ENCODE results near the gene PLEKHH1. TPM values are rescaled to one million over a fixed set of nuclear protein-coding genes. Genes with fewer than 3 reads are reported as not detected.
A peak's percentile ranks its signal among the peaks of the same experiment; 100 is the strongest.

The PLEKHH1 gene
- total RNA-seq, 4 donors from 2014 or later, result 0.75 to 3.4 (median 2.5) TPM

DNA sequence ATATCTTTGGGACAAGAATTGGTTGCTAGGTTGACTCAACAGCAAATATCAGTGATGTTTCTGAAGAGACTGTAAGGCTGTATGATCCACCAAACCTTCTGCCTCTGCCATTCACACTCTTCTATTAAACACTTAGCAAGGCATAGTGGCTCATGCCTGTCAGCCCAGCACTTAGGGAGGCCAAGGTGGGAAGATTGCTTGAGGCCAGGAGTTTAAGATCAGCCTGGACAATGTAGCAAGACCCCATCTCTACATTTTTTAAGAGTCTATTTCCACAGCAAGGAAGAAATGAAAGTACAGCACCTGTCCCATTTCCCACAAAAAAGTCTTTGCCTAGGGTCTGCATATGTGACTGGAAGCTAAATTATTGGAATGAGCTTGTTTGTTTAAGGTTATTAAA lies 94.4 kb downstream of the PLEKHH1 start:
- Histone ChIP-seq H3K27me3 (no peaks in the 10 kb centered on the region), H3K36me3 (peaks cover 0 to 14% of the 10 kb centered on the region in 2 donors), H3K9me3 (no peaks in the 10 kb centered on the region), H3K4me3 (no peak overlapping the region), H3K27ac (peak overlapping the region in 1 of 4 donors; percentile 51), H3K4me1 (peaks cover 13 to 16% of the 10 kb centered on the region in 2 donors)
- ATAC-seq (no peak), DNase-seq (no peak)
- intact Hi-C loops (cut with DNase I; ENCODE audit: low total_unique reads) (no loop called here), in situ Hi-C loops (cut with MboI; ENCODE audit: low sequenced_read_pairs in 4 of 4) (no loop called here)
- no peak for TF ChIP-seq POLR2A (IDR thresholded peaks at IDR 0.05)
- TF ChIP-seq, protein P1, sequence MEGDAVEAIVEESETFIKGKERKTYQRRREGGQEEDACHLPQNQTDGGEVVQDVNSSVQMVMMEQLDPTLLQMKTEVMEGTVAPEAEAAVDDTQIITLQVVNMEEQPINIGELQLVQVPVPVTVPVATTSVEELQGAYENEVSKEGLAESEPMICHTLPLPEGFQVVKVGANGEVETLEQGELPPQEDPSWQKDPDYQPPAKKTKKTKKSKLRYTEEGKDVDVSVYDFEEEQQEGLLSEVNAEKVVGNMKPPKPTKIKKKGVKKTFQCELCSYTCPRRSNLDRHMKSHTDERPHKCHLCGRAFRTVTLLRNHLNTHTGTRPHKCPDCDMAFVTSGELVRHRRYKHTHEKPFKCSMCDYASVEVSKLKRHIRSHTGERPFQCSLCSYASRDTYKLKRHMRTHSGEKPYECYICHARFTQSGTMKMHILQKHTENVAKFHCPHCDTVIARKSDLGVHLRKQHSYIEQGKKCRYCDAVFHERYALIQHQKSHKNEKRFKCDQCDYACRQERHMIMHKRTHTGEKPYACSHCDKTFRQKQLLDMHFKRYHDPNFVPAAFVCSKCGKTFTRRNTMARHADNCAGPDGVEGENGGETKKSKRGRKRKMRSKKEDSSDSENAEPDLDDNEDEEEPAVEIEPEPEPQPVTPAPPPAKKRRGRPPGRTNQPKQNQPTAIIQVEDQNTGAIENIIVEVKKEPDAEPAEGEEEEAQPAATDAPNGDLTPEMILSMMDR (IDR thresholded peaks at IDR 0.05 in 4 of 5, conservative IDR thresholded peaks at IDR 0.05 in 1 of 5), result no peak

DNA sequence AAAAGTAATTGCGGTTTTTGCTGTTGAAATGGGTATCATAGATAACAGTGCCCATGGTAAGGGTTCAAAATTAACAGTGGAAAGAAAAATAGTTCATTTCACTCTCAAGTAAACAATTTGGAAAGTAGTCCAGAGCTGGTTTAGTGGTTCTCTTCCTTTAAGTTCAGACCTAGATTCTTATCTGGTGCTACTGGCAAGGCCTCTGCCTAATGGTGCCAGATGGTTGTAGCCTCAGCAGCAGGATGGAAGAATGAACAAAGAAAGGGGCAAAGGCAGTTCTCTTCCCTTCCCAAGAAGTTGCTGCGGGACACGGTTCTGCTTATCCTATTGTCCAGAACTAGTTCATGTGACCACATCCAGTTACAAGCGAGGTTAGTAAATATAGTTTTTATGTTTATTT lies 97.1 kb downstream of the PLEKHH1 start:
- H3K36me3 ChIP-seq, result peaks cover 0 to 15% of the 10 kb centered on the region in 2 donors
- DNase-seq, result no peak
- no peak for TF ChIP-seq POLR2A (IDR thresholded peaks at IDR 0.05)
- TF ChIP-seq, protein P1 (IDR thresholded peaks at IDR 0.05 in 4 of 5, conservative IDR thresholded peaks at IDR 0.05 in 1 of 5), result no peak
- H3K27ac ChIP-seq, result peak overlapping the region in 1 of 4 donors; percentile 36
- H3K4me3 ChIP-seq, result no peak overlapping the region
- in situ Hi-C loops (cut with MboI; ENCODE audit: low sequenced_read_pairs in 4 of 4) (no loop called here), intact Hi-C loops (cut with DNase I; ENCODE audit: low total_unique reads) (no loop called here)
- no peaks in the 10 kb centered on the region for H3K9me3 ChIP-seq
- H3K4me1 ChIP-seq, result peaks cover 0 to 10% of the 10 kb centered on the region in 2 donors
- no peaks in the 10 kb centered on the region for H3K27me3 ChIP-seq
- ATAC-seq, result no peak

DNA sequence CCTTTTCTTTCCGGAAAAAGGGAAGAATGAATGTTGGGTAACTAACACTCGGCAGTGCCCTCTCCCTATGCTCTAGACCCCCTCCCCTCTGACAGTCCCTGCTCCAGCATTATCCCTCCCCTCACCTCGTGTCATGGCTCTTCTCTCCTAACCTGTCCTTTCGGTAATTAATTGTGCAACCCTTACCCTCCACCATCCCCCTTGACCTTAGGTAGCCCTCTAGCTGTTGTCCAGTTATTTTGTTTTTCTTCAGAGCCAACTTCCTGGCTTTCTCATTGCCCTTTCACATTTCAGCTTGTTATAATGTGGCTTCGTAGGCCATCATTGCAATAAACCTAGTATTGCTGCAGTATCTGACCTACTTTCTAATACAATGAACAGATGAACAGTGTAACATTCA lies 97.8 kb downstream of the PLEKHH1 start:
- TF ChIP-seq, protein P1 (IDR thresholded peaks at IDR 0.05 in 4 of 5, conservative IDR thresholded peaks at IDR 0.05 in 1 of 5), result no peak
- TF ChIP-seq POLR2A (IDR thresholded peaks at IDR 0.05), result no peak

DNA sequence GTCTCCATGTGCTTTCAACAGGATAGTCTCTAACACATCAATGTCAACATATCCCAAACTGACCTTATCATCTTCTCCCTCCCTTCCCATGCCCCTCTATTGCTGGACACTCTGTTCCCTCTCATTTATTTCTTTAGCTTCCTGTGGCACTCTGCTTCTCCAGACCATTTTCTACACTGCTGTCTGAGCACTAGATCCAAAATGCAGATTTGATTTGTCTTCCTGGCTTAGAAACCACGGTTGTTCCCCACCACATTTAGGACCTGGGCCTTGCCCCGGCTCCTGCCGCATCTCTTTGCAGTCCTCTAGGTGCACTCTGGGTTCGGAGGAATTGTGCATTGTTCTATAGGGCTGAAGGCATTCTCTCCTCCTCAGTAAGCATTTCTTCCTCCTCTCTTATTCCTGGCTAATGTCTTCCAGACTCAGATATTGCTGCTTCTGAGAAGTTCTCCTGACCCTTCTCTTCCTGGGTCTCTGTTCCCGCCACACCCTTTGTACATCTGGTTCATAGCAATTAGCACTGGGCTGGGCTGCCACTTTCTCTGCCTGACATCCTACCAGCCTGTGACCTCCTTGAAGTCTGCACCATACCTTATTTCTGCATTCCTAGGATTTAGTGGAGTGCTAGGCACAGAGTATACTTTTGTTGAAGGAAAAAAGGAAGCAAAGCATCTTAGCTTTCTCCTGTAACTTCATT lies 100.5 kb downstream of the PLEKHH1 start:
- H3K4me1 ChIP-seq, result peaks cover 10 to 39% of the 10 kb centered on the region in 2 donors
- H3K27me3 ChIP-seq, result no peaks in the 10 kb centered on the region
- H3K27ac ChIP-seq, result peak overlapping the region in 1 of 4 donors; percentile 89
- no peaks in the 10 kb centered on the region for H3K9me3 ChIP-seq
- in situ Hi-C loops (cut with MboI; ENCODE audit: low sequenced_read_pairs in 4 of 4) (no loop called here), intact Hi-C loops (cut with DNase I; ENCODE audit: low total_unique reads) (no loop called here)
- DNase-seq (no peak), ATAC-seq (no peak)
- TF ChIP-seq POLR2A (IDR thresholded peaks at IDR 0.05), result no peak
- TF ChIP-seq, protein P1 (IDR thresholded peaks at IDR 0.05 in 4 of 5, conservative IDR thresholded peaks at IDR 0.05 in 1 of 5), result no peak
- no peak overlapping the region for H3K4me3 ChIP-seq
- H3K36me3 ChIP-seq, result peaks cover 0 to 7% of the 10 kb centered on the region in 2 donors

More for the DNA sequence above, 97.8 kb downstream of the PLEKHH1 start:
- Histone ChIP-seq H3K36me3 (peaks cover 0 to 15% of the 10 kb centered on the region in 2 donors), H3K9me3 (no peaks in the 10 kb centered on the region), H3K27ac (peak overlapping the region in 2 of 4 donors; percentile 36 to 52), H3K4me3 (no peak overlapping the region), H3K4me1 (peaks cover 6 to 17% of the 10 kb centered on the region in 2 donors), H3K27me3 (no peaks in the 10 kb centered on the region)
- in situ Hi-C loops (cut with MboI; ENCODE audit: low sequenced_read_pairs in 4 of 4), result no loop called here
- ATAC-seq (no peak), DNase-seq (no peak)
- intact Hi-C loops (cut with DNase I; ENCODE audit: low total_unique reads), result no loop called here
